GM19438 (cell line): ENCODE measurements around the gene HDAC4.

ENCODE experiments used
- ATAC-seq: cut with Tn5 transposase; IDR thresholded peaks from one replicate; pipeline ENCODE4 v1.9.1; 2021; ENCODE audit warnings: low read depth; ENCODE audit not compliant: unreplicated experiment

HDAC4 gene

DNA sequence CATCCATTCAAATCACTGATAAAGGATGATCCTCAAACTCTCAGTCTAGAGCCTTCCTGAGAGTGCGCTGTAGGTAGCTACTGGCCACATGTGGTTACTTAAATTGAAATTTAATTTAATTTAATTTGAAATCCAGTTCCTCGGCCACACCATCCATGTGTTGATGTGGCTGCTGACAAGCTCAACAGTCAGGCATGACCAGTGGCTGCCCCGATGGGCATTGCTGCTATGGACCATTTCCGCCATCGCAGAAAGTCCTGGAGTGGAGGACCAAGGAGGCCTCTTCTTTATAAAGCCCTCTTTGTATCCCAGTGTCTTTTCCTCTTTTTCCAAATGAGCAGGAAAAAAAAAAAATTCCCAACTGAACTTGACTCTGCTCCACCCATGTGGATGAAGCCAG, 100.6 kb downstream of the HDAC4 start:
- ATAC-seq: no peak

GRCh38 chr2:239299218-239299939, 101.4 kb downstream of the HDAC4 start:
- ATAC-seq: no peak

DNA sequence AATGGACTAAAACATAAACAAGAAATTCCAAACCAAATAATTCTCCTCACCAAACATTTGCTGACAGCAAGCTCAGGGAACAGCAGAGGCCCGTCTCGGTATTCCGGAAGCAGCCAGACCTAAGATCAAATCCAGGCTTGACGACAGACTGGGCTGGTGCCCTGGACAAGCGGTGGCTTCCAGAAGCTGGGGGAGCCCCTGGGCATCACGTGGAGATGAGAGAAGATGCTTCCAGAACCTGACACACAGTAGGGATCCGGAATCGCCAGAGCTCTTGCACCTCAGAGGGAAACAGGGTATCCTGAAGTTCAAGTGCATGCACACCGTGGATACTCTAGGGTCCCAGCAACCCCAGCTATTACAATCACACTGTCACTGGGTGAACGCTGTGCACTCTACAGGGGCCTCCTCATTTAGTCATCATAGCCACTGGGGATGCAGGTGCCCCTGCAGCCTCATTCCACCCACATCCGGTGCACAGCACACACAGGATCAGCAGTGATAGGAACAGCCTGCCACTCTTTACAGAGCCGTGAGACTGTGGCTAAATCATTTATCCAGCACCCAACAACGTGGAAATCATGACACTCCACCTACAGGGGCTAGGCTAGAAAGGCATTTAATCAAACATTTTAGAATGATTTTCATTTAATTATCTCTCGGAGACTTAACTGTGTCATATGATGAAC, 102.6 kb downstream of the HDAC4 start:
- ATAC-seq: no peak

- no peak for ATAC-seq
These were observed 103.4 kb downstream of the HDAC4 start for GRCh38 chr2:239297142-239298004.

GRCh38 chr2:239296020-239296932, 104.5 kb downstream of the HDAC4 start:
- ATAC-seq: no peak

DNA sequence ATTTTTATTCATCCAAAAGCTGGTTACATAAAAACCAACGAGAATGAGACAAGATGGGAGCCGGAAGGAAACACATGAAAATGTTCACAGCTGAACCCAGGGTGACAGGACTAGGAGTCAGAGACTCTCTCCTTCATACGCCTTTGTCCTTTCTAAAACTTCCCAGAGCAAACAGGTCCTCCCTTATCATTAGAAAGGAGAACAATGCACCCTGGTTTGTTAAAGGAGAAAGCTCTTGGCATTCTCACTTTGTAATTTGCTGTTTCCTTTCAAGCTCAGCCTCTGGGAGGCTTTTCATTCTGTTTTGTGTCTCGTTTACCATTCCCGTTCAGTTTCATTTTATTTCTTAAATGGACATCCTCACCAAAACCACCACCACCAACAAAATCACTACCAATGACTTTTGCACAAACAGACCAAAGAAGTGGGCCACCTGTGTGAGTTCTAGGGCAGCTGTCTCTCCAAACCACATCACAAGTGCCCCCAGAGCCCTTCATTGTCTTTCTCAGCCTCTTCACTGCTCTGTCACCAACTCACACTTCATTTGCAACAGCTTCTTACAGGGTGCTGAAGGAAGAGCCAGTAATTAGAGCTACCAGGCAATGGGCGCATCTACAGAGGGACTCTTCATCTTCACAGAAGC, 105.3 kb downstream of the HDAC4 start:
- ATAC-seq: no peak

GRCh38 chr2:239294571-239295054, 106.2 kb downstream of the HDAC4 start:
- no peak for ATAC-seq

DNA sequence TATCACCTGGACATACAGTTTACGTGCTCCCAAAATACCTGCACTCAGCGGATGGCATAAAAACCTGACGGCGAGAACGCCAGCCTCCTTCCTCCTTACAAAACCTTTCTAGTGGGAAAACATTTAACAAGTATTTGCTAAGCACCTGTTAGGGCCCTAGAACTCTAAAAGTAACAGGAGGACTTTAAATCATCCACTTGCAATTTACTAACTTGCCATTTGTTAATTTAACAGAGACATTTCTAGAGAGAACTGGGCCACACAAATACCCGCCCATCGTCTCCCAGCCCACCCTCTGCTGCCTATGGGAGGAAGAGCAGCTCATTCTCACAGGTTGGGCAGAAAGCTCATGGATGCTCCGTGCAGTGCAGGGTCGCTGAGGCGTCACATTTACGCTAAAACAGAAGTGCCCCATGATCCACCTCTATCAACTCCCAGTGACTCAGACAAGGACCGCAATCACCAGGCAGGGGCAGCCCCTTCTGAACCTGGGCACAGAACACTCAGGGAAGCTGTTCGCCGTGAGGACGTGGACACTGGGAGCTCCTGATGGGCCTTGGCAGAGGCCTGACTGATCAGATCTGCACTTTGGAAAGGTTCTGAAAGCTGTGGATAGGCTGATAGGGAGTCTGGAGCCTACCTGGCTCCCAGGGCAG, 106.9 kb downstream of the HDAC4 start:
- no peak for ATAC-seq

GRCh38 chr2:239292959-239293774, 107.7 kb downstream of the HDAC4 start:
- no peak for ATAC-seq

GRCh38 chr2:239292531-239292930, 108.3 kb downstream of the HDAC4 start:
- no peak for ATAC-seq

- no peak for ATAC-seq
These were observed 109.1 kb downstream of the HDAC4 start for GRCh38 chr2:239291475-239292350.

GRCh38 chr2:239290618-239291474, 110.0 kb downstream of the HDAC4 start:
- ATAC-seq: no peak

DNA sequence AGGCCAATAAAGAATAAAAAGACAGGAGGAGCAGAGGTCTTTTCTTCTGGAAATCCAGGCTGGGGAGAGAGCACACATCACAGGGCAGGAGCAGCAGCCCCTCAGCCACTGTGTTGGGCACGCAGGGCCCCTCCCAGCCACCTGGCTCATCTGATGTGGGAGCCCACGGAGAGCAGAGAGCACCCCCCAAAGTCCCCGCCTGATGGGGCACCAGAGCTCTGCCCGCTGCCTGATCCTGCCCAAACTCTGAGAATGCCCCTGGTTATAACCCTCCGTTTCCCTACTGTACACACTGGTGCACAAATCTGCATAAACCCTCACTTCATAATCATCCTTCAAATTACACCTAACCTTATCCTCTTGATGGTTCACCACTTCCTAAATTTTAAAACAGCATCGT, 111.3 kb downstream of the HDAC4 start:
- peak; percentile 8 for ATAC-seq

DNA sequence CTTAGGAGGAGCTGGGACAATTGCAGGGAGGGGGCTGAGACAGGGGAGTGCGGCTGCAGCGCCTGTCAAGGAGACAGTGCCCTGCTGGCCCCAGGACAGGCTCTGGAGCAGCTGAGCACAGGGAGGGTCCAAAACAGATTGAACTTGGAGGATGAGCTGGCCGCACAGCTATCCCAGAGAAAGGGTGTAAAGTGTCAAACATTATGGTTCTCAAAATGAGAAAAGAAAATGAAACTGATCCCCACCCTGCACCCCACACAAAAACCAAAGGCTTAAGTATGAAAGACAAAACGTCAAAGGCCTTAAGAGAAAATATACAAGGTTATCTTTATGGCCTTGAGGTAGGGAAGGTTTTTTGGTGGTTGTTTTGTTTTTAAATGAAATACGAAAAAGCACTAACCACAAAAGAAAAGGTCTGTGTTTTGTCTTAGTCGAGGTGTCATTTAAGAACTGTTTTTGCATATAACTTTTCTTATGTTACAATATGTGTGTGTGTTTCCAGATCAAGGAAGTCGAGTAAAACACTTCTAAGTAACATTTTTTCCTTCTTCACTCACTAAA, 111.8 kb downstream of the HDAC4 start:
- peak; percentile 66 for ATAC-seq

DNA sequence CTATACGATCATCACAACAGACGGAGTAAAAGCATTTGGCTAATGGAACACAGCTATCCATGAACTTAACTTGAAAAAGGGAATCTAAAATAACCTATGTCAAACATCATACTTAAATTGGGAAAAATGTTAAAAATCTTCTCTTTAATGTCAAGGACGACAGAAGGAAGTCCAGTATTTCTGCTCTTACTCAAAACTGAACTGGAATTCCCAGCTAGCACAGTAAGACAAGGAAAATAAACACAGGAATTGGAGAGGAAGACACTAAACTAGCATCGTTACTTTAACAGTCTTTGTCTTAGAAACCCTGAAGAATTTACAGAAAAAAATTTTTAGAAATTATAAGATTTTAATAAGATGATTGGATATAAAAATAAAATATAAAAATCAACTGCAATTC, 112.6 kb downstream of the HDAC4 start:
- no peak for ATAC-seq

GRCh38 chr2:239287461-239287860, 113.4 kb downstream of the HDAC4 start:
- ATAC-seq: no peak
